Neural progenitor cell (in vitro differentiated cells): ENCODE data around the gene CTH. TPM values are rescaled to one million over a fixed set of nuclear protein-coding genes. Genes with fewer than 3 reads are reported as not detected.

Experiments used
- DNase-seq: peaks from one replicate; pipeline ENCODE4 v3.0.0-alpha.2; 2016; ENCODE audit warnings: low spot score
- H2AFZ ChIP-seq: fragments of 200-600 bp; sonication (generic); replicated peaks from 2 replicates; pipeline ENCODE4 v1.6.1; 2016; ENCODE audit warnings: antibody characterized with exemption
- H3F3A ChIP-seq: fragments of 200-600 bp; sonication (generic); 2 replicates; pipeline ENCODE4 v1.6.1; 2016; ENCODE audit warnings: antibody characterized with exemption, low read depth
- H3K27ac ChIP-seq: fragments of 200-600 bp; sonication (generic); 2 replicates; pipeline ENCODE4 v1.5.1; 2016; ENCODE audit warnings: mild to moderate bottlenecking
- H3K27me3 ChIP-seq: fragments of 200-600 bp; sonication (generic); 2 replicates; pipeline ENCODE4 v1.6.1; 2016; ENCODE audit warnings: mild to moderate bottlenecking, moderate library complexity
- H3K36me3 ChIP-seq: fragments of 200-600 bp; sonication (generic); 2 replicates; pipeline ENCODE4 v1.5.1; 2016
- H3K4me1 ChIP-seq: fragments of 200-600 bp; sonication (generic); 2 replicates; pipeline ENCODE4 v1.6.1; 2016; ENCODE audit warnings: mixed run types
- H3K4me2 ChIP-seq: fragments of 200-600 bp; sonication (generic); 2 replicates; pipeline ENCODE4 v1.6.1; 2016
- H3K4me3 ChIP-seq: fragments of 200-600 bp; sonication (generic); 2 replicates; pipeline ENCODE4 v1.5.1; 2016
- H3K79me2 ChIP-seq: fragments of 200-600 bp; sonication (generic); 2 replicates; pipeline ENCODE4 v1.6.1; 2016; ENCODE audit warnings: low read depth
- H3K9ac ChIP-seq: fragments of 200-600 bp; sonication (generic); 2 replicates; pipeline ENCODE4 v1.6.1; 2016
- H3K9me3 ChIP-seq: fragments of 200-600 bp; sonication (generic); 2 replicates; pipeline ENCODE4 v1.5.1; 2016; ENCODE audit warnings: low read depth
- H4K20me1 ChIP-seq: fragments of 200-600 bp; sonication (generic); 2 replicates; pipeline ENCODE4 v1.6.1; 2016; ENCODE audit warnings: low read depth
- H3K27ac Mint-ChIP-seq: 3 replicates; pipeline ENCODE4 v1.8.0; 2021; ENCODE audit warnings: mixed read lengths
- H3K27me3 Mint-ChIP-seq: 2 replicates; pipeline ENCODE4 v1.8.0; 2022; ENCODE audit warnings: low read depth, mild to moderate bottlenecking, inconsistent platforms, moderate library complexity, mixed read lengths; ENCODE audit not compliant: insufficient read depth
- H3K36me3 Mint-ChIP-seq: 3 replicates; pipeline ENCODE4 v1.8.0; 2021; ENCODE audit warnings: mixed read lengths
- H3K4me1 Mint-ChIP-seq: 3 replicates; pipeline ENCODE4 v1.8.0; 2021; ENCODE audit warnings: mixed read lengths
- H3K4me3 Mint-ChIP-seq: 3 replicates; pipeline ENCODE4 v1.8.0; 2021; ENCODE audit warnings: mild to moderate bottlenecking, moderate library complexity, mixed read lengths
- H3K9me3 Mint-ChIP-seq: 3 replicates; pipeline ENCODE4 v1.8.0; 2020; ENCODE audit warnings: mixed read lengths
- EZH2 ChIP-seq: fragments of 200-600 bp; sonication (generic); IDR thresholded peaks from 2 replicates; pipeline ENCODE4 v1.6.1; 2017; ENCODE audit warnings: antibody characterized with exemption, mild to moderate bottlenecking, moderate library complexity
- EZH2phosphoT487 ChIP-seq: fragments of 200-600 bp; sonication (generic); IDR thresholded peaks from 2 replicates; pipeline ENCODE4 v1.6.1; 2017; ENCODE audit warnings: antibody characterized with exemption
- total RNA-seq: library from RNA; depleted of rRNA; stranded (reverse); fragments of >200 nt; gene quantifications from 2 replicates; pipeline ENCODE4 v1.2.3, GENCODE V29; 2015; ENCODE audit warnings: low replicate concordance
- TF ChIP-seq, protein P1 (sequence below): fragments of 200-600 bp; sonication (generic); IDR thresholded peaks from 2 replicates; pipeline ENCODE4 v1.5.1; 2017; ENCODE audit warnings: antibody characterized with exemption, mild to moderate bottlenecking

The CTH gene
- total RNA-seq, 1 donor from 2014 or later: 16.0 TPM

DNA sequence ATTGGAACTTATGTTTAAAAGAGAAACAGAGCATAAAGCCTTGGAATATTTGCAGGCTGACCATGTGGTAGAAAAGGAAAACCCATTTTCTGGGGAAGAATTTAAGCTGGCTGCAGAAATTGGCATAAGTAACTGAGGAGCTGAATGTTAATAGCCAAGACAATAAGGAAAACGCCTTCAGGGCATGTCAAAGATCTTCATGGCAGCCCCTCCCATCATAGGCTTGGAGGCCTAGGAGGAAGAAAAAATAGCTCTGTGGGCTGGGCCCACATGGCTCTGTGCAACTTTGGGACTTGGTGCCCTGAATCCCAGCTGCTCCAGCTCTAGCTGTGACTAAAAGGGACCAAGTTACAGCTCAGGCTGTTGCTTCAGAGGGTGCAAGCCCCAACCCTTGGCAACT, 51.5 kb downstream of the CTH start:
- no peak overlapping the region for H3K27ac Mint-ChIP-seq
- H3K36me3 Mint-ChIP-seq: no peaks in the 10 kb centered on the region
- H3K27me3 Mint-ChIP-seq: no peaks in the 10 kb centered on the region
- DNase-seq: no peak
- H3K9me3 ChIP-seq: no peaks in the 10 kb centered on the region
- no peak overlapping the region for H3K4me3 ChIP-seq
- H3K27me3 ChIP-seq: no peaks in the 10 kb centered on the region
- H3K4me1 Mint-ChIP-seq: peaks cover 40% of the 10 kb centered on the region
- H3K36me3 ChIP-seq: no peaks in the 10 kb centered on the region
- no peak overlapping the region for H3K4me3 Mint-ChIP-seq
- no peak overlapping the region for H3K4me2 ChIP-seq
- TF ChIP-seq, protein P1, sequence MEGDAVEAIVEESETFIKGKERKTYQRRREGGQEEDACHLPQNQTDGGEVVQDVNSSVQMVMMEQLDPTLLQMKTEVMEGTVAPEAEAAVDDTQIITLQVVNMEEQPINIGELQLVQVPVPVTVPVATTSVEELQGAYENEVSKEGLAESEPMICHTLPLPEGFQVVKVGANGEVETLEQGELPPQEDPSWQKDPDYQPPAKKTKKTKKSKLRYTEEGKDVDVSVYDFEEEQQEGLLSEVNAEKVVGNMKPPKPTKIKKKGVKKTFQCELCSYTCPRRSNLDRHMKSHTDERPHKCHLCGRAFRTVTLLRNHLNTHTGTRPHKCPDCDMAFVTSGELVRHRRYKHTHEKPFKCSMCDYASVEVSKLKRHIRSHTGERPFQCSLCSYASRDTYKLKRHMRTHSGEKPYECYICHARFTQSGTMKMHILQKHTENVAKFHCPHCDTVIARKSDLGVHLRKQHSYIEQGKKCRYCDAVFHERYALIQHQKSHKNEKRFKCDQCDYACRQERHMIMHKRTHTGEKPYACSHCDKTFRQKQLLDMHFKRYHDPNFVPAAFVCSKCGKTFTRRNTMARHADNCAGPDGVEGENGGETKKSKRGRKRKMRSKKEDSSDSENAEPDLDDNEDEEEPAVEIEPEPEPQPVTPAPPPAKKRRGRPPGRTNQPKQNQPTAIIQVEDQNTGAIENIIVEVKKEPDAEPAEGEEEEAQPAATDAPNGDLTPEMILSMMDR: no peak
- no peak for TF ChIP-seq EZH2phosphoT487
- no peak for TF ChIP-seq EZH2
- no peaks in the 10 kb centered on the region for H4K20me1 ChIP-seq
- no peak overlapping the region for H3K9ac ChIP-seq
- H3K4me1 ChIP-seq: peaks cover 3% of the 10 kb centered on the region
- H3K27ac ChIP-seq: no peak overlapping the region
- H3F3A ChIP-seq: no peaks in the 10 kb centered on the region
- H2AFZ ChIP-seq: no peak overlapping the region
- H3K79me2 ChIP-seq: no peaks in the 10 kb centered on the region
- peaks cover 3% of the 10 kb centered on the region for H3K9me3 Mint-ChIP-seq

DNA sequence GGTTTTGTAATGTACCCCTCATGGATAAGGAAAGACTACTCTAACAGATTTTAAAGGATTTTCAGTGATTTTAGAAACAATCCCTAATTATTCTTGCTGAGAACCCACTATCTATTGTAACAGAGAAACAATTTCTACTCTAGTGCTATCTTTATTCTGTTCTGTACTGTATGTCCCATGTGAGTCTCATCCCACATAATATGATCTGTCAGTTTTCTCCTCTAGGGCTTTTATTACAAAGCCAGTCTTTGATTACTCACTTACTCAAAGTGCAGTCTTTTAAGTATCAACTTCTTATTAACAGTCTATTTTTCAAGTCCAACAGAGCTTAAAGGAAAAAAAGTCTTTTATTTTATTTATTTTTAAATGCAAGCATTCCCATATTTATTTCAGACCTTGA, 54.8 kb downstream of the CTH start:
- H3K27me3 ChIP-seq: no peaks in the 10 kb centered on the region
- H3K4me3 Mint-ChIP-seq: no peak overlapping the region
- H4K20me1 ChIP-seq: no peaks in the 10 kb centered on the region
- no peaks in the 10 kb centered on the region for H3F3A ChIP-seq
- DNase-seq: no peak
- H3K4me3 ChIP-seq: no peak overlapping the region
- no peaks in the 10 kb centered on the region for H3K36me3 ChIP-seq
- no peak overlapping the region for H3K4me2 ChIP-seq
- H2AFZ ChIP-seq: no peak overlapping the region
- peaks cover 14% of the 10 kb centered on the region for H3K4me1 Mint-ChIP-seq
- peaks cover 3% of the 10 kb centered on the region for H3K9me3 Mint-ChIP-seq
- no peaks in the 10 kb centered on the region for H3K36me3 Mint-ChIP-seq
- no peaks in the 10 kb centered on the region for H3K27me3 Mint-ChIP-seq
- no peaks in the 10 kb centered on the region for H3K9me3 ChIP-seq
- H3K79me2 ChIP-seq: no peaks in the 10 kb centered on the region
- no peak overlapping the region for H3K27ac Mint-ChIP-seq
- H3K9ac ChIP-seq: no peak overlapping the region
- TF ChIP-seq EZH2 (no peak), EZH2phosphoT487 (no peak)
- TF ChIP-seq, protein P1: no peak
- peaks cover 3% of the 10 kb centered on the region for H3K4me1 ChIP-seq
- no peak overlapping the region for H3K27ac ChIP-seq

DNA sequence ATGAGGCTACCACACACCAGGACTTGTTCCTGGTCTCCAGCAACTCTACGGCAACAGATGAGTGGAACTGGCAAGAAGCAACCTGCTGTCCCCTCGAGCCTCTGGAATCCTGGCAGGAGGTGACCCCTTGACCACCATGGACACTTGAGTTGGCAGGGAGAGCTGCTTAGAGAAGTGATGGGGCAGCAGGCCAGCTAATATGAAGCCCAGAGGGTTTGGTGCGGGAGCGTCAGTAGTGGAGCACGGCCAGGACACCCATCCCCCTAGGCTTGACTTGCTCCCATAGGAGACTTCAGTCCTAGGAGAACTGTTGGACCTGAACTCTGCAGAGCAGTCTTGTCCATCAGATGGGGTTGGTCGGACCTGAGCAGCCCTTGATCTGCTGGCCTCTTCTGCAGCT, 56.5 kb downstream of the CTH start:
- peaks cover 3% of the 10 kb centered on the region for H3K4me1 Mint-ChIP-seq
- peak overlapping the region; percentile 3 for H3K27ac Mint-ChIP-seq

More for the DNA sequence above, 56.5 kb downstream of the CTH start:
- no peak overlapping the region for H3K4me2 ChIP-seq
- peak overlapping the region; percentile 50 for H2AFZ ChIP-seq
- H3K9ac ChIP-seq: no peak overlapping the region
- H3K27me3 ChIP-seq: no peaks in the 10 kb centered on the region
- Mint-ChIP-seq H3K9me3 (peaks cover 3% of the 10 kb centered on the region), H3K36me3 (no peaks in the 10 kb centered on the region), H3K27me3 (no peaks in the 10 kb centered on the region), H3K4me3 (no peak overlapping the region)
- no peak overlapping the region for H3K27ac ChIP-seq
- no peak overlapping the region for H3K4me3 ChIP-seq
- H3F3A ChIP-seq: no peaks in the 10 kb centered on the region
- TF ChIP-seq, protein P1: no peak
- no peak for TF ChIP-seq EZH2phosphoT487
- no peak for TF ChIP-seq EZH2
- no peaks in the 10 kb centered on the region for H3K9me3 ChIP-seq
- H4K20me1 ChIP-seq: no peaks in the 10 kb centered on the region
- H3K4me1 ChIP-seq: no peaks in the 10 kb centered on the region
- DNase-seq: no peak
- no peaks in the 10 kb centered on the region for H3K79me2 ChIP-seq
- no peaks in the 10 kb centered on the region for H3K36me3 ChIP-seq
